Stimulated activated CD8-positive, alpha-beta memory T cell treated with anti-CD3 and anti-CD28 coated beads, Interleukin-15, amount 100 ng/mL, for 4 hours (primary cell): ENCODE data around the gene SETBP1.

Source experiments
- DNase-seq, 2 donors: peaks; one replicate each; pipeline ENCODE4 v3.0.0-alpha.2; 2020; ENCODE audit warnings: low read depth in 2 of 2

Gene SETBP1

DNA sequence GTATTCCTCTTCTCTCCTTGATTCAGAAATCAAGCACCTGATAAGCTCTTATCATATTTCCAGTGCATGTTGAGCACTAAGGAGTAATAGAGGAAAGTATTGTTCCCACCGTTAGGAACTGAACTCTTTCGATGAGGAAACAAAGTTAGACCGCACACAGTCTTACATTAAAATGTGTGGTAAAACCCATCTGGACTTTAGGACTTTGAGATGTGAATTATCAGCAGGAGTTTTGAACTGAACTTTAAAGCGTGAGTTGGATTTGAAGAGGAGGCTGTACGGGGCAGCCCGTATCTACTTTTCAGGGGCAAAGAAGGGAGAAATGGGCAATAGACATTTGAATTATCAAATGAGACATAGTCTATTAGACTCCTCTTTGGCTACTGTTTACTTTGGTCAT is 134.4 kb downstream of the SETBP1 start:
- no peak for DNase-seq

DNA sequence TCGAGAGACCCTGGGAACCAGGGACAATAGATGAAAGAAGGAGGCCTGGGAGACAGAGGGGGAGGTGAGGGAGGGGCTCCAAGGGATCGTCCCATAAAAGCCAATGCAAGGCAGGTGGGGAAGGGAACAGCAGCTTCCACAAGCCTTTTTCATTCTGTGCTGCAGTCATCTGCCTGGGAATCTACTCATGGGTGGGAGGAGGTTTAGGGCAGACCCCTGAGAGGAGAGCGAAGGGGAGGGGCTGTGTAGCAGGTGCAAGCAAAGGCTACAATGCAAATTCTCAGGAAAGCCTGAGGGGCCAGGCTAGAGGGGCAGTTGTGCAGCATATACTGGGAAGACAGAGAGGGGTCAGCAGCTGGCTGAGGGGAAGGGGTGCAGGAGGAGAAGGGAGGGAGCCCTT is 135.4 kb downstream of the SETBP1 start:
- no peak for DNase-seq

DNA sequence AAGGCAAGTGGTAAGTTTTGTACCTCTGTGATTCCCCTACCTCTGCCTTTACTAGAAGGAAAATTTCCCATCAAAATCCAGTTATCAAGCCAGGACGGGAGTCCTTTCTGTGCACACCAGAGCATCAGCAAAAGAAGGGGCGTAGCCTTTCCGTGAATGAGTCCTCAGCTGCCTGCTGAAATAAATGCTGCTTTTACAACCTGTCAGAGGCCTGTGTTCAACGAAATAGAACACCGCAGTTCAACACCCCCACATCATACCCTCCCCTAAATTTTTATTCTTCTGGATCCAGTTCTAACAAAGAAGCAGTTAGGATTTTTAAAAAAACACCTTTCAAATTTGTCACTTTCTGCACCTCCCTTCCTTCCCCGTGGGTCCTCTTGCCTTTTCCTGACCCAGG is 135.8 kb downstream of the SETBP1 start:
- no peak for DNase-seq

DNA sequence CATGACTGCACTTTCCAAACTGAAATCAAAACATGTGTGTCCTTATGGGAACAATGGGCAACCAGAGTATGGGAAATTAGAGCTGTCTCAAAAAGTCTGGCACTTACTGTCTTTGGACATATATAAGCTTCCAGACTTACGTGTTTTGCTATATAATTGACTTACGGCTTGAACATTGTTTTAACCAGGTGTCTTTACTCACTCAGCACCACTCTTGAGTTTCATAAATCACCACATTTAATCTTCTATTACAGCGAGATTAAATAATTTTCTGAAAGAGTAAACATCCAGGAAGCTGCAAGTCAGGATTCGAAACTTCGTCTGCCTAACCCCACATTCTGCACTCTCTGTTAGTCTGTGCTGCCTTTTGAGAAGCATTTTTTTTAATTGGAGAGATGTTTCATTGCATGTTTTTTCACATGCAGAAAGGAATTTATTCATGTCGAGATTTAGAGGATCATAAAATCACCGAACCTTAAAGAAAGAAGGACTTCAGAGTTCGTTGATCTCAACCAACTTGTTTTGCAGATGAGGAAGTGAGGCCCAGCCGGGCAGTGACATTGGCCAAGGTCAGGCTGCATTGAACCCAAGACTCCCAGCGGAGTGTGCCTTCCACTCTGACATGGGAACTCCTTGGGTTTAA is 137.3 kb downstream of the SETBP1 start:
- DNase-seq, result no peak

DNA sequence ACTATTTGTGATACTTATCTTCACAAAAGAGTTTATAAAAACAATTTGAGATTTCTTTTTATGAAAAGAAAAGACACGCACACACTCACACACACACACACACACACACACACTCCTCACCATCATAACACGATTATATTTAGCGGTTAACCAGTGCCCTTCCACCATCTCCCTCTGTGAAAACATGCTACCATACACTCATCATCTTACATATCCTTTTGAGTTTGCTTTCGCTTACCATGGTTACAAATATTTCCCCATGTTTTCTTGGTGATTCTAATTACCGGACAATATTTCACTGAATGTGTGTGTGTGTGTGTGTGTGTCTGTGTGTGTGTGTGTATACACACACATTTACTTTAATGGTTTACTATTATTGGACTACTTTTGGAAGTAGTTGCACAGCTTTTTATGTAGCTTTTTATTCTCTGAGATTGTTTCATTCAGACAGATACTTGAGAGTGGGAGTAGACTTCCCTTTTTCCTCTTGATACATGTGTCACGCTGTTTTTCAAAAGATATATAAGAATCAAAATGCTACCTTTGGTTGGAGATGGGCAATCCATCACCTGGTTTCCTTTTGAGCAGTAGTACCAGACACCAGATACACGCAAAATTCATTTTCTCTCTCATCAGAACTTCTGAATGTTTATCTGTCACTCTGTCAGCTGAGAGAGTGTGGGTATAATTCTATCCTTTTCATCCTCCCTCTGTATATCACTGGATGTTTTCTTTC is 138.1 kb downstream of the SETBP1 start:
- no peak for DNase-seq

DNA sequence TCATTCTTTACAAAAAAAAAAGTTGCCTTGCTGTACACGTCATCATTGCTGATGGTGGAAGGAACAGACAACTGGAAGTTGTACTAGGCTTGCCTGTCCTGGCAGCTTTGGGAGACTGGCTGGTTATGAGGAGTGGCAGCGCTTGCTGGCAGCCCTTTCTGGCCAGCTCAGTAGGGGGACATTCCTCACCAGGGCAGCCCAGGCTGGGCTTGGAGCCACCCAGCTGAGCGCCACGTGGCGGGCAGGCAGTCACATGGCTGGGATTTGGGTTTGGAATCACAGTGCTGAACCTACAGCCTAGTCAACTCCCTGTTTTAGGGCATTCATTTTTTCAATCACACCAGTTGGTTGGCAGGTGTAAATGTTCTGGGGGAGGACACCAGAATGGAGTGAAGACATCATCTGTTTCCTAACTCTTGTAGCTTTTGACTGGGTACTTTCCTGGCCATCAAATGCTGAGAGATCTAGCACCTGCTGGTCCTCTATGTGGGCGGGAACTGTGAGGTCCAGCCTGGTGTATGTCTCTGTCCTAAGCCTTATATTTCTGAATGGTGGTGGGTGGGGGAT is 139.3 kb downstream of the SETBP1 start:
- no peak for DNase-seq

DNA sequence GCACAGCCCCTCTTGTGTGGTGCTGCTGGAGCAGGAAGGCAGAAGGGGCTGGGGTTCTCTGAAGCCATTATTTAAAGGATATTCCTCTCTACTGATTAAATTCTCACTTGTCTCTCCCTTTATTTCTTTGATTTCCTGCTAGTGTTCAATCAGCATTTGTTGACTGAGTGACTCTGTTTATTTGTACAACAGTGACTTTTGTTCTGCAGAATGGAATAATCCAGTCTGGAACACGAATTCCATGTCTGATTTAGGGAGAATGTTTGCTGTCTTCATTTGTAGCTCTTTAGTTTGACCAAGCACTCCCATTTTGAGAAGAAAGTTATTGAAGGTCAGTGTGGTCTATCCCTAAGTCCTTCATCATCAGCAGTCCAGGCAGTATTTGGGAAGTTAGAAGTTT is 141.2 kb downstream of the SETBP1 start:
- no peak for DNase-seq

DNA sequence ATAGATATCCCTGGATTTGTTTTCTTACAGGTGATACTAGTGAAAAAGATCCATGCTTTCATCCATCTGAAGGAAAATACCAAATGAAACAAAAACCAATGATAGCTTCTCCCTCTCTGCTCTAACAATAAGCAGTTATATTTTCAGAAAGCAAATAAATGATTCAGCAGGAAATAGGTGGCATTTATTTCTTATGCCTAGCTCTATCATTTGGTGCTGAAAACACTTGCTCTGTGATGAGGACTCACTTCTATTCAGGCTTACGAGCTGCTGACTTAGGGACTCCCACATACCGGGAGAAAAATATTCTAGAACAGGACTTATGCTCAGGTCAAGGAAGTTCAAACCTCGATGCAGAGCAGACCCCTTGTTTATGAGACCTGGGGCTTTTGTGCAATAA is 142.6 kb downstream of the SETBP1 start:
- DNase-seq, result no peak

DNA sequence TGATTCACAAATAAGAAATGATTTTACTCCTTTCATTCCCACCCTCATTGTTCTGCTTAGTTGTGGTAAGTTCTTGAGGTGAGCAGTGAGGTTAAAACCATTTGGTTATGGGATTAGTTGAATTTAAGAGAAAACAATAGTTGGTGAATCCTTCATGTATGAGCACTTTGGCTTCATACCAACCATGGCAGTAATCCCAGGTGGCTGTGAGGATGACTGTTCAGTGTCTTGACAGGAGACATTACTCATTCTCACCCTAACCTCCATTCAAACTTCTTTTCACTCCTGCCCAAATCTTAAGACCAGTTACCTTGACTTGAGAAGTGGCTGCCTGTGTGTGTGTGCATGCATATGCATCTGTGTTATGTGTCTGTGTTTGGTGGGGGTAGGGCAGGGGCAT is 143.1 kb downstream of the SETBP1 start:
- no peak for DNase-seq

DNA sequence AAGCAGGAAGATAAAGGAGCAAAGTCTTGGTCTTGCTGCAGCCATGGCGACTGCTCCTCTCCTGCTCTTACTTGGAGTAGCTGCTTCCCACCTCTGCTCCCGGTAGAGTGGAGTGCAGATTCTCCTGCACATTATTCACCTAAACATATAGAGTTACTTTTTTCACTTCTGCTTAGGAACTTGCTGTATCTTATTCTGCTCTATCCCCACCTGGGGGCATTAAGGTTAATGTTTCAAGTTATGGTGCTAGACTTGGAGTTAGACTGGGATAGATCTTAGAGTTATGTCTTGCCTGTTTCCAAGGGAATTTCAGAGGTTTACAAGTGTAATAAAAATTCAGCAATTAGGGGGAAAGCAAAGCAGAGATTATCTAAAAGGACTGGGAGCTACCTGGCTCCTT is 144.2 kb downstream of the SETBP1 start:
- DNase-seq, result no peak

DNA sequence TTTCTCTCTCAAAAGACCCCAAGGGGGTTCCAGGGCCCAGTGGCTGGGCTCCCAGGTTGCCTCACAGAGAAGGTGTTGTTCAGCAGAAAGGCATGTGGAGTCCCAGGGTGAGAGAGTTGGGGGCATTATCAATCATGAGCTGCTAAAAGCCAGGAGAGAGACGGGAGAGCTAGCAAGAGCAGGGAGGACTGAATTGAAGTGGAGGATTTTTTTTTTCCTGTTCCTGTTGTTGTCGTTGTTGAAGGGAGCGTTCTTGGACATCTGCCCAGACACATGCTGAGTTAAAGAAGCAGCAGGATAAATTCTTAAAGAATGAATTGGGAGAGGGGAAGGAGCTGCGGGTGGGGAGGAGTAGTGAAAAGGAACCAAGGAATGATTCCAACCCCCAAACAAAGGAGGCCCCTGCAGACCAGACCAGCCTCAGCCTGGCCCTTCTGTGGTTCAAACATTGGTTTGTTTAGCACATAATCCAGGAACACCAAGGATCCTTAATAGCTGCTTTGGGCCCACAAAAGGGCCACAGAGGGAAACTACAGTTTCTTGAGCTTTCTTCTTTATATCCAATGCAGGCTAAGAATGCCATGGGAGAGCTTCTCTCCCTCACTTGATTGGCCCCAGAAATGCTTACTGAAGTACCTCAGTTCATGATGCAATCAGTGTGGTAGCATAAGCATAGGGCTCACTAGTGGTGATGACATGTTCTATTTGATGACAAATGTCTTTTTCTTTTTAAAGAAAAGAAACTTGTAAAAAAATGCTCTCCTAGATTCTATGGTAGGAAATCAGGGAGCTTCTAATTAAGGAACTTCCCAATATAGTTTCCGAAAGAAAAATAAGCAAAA is 146.0 kb downstream of the SETBP1 start:
- DNase-seq, result no peak

DNA sequence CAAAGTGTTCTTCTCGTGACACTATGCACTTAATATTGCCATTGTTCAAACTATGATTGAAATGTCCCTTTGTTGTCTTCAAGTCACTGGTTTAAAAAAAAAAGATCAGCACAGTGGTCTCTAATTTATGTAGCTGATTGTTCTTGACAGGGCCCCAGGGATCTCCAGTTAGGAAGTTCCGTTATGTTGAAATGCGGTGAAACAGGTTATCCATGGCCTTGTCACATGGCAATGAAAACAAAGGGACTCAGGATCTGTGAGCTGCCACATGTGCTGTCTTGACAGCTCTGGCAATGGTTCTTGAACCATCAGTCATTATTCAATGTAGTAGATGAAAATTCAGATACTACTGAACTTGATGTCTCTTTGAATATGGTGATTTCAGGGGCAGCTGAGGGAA is 147.4 kb downstream of the SETBP1 start:
- no peak for DNase-seq

DNA sequence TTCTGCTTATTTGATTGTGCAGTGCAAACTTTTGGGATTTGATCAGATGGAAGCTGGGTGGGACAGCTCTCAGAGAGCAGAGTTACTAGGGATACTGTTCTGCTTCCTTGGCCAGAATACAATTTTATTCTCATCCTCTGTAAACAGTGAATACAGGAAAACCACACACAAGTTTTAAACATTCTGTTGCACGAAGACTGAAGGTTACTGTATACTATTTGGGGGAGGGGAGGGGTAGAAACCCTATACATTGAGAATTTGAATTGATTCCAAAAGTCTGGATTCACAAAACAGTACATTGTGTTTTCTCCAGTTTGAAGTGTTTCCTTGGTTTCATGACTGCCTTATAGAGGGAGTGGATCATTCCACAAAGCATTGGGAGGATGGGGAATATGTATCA is 149.9 kb downstream of the SETBP1 start:
- no peak for DNase-seq

DNA sequence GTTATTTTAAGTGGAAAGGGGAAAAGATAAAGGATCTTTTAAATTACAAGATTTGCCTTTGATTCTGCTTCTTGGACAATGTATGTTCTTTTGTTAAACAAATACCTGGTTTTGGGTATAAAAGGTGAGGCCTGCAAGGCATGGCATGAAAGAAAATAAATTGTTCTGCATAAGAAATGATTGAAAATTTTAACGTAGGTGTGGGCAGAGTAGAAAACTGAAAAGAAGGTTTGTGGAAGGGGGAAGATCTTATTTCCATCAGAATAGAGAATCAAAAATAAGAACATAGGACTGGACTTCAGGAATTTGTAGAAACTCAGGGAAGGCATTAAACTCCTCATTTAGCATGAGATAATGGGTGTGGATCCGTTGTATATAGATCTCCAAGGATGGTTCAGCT is 153.1 kb downstream of the SETBP1 start:
- no peak for DNase-seq

DNA sequence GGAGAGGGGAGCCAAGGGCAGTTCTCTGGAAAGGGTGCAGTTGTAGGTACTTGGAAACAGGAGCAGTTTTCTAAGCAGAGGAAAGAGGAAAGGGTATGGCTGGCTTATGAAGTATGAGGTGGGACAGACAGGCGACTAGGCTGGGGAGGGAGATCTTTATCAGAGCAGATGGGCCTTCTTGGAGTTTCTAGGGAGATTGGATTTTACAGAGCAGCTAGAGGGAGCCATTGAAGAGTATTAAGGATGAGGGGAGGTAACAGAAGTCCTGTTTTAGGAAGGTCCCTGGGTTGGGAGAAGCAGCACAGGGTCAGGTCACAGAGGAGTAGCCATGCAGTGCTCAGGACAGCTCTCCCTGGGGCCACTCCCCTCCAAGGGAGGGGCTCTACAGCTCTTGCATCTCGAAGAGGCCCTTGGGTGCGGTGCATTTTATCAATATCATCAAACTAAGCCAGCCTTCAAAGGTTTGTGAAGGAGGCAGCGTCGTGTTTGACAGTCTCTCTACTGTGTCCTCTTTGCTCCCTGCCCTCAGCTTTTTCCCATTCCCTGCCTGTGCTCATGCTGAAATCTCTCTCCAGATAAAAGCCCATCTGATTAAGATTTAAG is 154.3 kb downstream of the SETBP1 start:
- no peak for DNase-seq

DNA sequence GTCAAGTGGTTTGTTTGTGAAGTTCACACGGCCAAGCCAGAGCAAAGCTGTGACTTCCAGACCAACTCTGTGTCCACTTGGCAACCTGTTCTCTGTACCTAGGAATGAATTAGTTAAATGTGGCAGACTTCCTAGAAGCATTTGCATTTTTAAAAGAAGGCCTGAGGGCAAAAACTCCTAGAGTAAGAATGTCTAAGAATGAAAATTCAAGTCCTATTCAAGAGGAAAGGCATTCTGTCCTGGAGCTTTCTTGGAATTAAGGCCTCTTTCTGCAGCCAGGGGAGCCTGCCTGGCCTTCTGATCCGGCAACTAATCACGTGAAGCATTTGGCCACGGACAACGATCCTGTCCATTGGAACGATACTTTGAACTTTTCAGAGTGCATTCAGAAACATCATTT is 155.0 kb downstream of the SETBP1 start:
- DNase-seq, result no peak

DNA sequence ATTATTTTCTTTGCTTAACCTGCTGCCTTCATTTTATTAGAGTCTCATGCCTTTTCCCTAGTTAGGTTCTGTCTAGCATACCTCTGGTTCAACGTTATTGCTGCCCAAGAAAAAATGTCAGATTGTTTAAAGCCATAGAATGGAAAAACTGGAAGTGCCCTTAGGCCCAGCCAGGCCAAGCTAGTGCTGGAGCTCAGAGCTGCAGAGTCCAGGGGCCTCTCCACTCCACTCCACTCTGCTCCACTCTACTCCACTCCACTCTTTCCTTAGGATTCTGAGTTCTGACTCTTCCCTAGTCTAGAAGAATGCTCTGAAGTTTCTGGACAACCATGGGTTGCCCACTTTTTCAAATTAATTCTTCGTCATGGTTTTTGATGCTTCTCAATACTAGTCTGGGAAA is 155.6 kb downstream of the SETBP1 start:
- DNase-seq, result no peak

DNA sequence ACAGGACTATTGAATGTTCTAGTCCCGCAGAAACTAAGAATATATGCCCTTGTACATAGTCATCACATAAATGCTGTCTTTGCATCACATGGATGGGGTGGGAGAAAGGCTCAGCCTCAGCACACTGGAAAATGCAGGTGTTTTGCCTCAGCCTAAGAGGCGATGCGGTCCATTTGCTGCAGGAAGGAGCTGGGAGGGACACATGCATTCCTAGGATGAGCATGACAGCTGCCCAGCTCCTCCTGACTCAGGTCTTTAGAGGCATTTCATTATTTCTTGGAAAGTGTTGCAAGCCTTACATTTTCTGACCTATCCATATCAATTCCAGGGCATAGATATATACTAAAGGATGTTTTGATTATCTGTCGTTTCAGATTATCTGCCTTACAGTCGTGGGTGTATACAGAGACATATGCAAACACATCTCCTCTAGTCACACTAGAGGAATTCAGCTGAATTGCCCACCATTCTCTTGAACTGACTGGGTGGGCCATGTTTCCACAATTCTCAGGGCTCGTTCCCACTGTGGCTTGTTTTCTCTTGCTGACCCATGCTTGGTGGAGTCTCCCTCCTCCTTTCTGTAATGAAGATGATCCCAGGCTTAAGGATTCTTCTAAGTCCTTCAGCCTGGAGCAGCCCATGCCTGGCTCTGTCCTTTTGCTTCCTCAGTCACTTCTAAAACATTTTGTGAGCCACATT is 156.9 kb downstream of the SETBP1 start:
- no peak for DNase-seq

DNA sequence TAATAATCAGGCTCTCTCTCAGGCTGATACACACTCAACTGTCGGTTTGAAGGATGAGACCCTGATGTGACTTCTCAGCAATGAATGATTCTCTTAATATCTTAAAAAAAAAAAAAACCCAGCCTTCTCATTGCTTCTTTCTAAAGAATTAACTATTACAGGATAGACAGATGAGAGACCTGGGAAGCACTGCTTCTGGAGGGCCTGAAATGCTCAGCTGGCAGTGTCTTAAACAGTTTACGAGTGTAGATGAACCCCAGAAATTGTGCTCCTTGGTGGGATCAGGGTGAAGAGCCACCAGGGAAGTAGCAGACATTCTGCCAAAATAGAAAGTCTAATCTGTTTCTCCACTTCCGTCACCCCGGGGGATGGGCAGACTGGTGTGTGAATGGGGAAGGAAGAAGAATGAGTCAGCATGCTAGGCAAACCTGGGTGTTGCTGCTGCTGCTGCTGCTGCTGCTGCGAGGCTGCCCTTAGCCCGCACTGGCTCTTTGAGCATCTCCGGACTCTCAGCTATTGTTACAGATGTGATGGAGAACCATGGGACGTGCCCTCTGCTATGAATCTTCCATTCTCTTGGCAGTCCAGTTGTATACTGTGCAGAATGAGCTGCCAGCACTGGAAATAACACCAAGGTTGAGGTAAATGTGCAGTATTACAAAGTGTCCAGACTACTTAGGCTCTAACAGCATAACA is 158.4 kb downstream of the SETBP1 start:
- peak; percentile 22 to 49 for DNase-seq

DNA sequence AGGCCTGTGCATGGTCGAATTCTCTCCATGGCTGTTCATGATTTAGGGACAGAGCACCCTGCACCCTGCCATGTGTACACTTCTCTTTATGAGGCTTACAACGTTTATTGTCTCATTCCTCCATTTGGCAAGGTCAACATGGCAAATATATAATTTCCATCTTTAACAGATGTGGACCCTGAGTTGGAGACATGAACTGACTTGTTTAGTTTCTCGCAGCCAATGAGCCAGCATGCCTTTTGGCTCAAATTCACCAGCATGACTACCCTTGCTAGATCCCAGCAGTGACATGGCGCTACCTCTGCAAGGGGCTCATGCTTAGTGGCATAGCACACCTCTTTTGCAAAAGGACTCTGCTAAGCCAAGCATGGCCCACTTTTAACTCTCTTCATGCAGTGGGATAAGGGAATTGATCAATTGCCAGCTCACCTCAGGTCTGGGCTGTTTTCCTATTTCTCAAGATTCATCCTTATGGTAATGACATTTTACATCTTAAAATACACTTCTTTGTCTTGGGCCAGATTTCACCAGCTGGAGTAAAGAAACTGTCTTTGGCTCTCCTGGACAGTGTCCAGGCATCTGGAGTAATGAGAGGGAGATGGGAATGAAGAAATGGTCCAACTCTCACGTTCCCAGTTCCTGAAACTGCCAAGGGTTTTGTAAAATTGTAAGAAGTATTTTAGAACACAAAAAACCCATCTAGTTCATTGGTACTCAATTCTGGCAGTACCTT is 159.5 kb downstream of the SETBP1 start:
- DNase-seq, result no peak
